Pancreas (tissue), 10 donors: Measurements from ENCODE around the gene FKBP11. TPM values are rescaled to one million over a fixed set of nuclear protein-coding genes. Genes with fewer than 3 reads are reported as not detected.

ENCODE experiments used
- ATAC-seq, 4 donors: fragments of 200-7000 bp; cut with Tn5 transposase; one replicate each; pipeline versions ENCODE4 v1.8.0 to v1.9.1; 2020; ENCODE audit warnings: mild to moderate bottlenecking in 4 of 4, moderate library complexity in 4 of 4
- DNase-seq, 6 donors: peaks; one replicate each; pipeline ENCODE4 v3.0.0-alpha.2; 2020
- FAIRE-seq: peaks from 2 replicates; lab custom pipeline; 2012; peaks lifted over from hg19 to GRCh38; lab: Jason Lieb, UNC
- H3K27ac ChIP-seq, 4 donors: fragments of 200-600 bp; sonication (generic); 1 replicate in 3 of 4; 2 replicates in 1 of 4; pipeline versions ENCODE4 v1.5.0 to v1.8.0; 2020
- H3K27me3 ChIP-seq, 4 donors: fragments of 200-600 bp; one replicate each; pipeline ENCODE4 v1.8.0; 2021
- H3K36me3 ChIP-seq, 3 donors: fragments of 200-600 bp; sonication (generic) in 1 of 3; one replicate each; pipeline versions ENCODE4 v1.5.0 to v1.8.0; 2020 to 2021
- H3K4me1 ChIP-seq, 3 donors: fragments of 200-600 bp; one replicate each; pipeline ENCODE4 v1.8.0; 2021
- H3K4me3 ChIP-seq, 4 donors: fragments of 200-600 bp; sonication (generic) in 2 of 4; one replicate each; pipeline versions ENCODE4 v1.5.0 to v1.8.0; 2020 to 2021
- H3K9me3 ChIP-seq, 4 donors: fragments of 200-600 bp; one replicate each; pipeline ENCODE4 v1.8.0; 2021
- CTCF ChIP-seq, 4 donors: fragments of 200-600 bp; sonication (generic) in 3 of 4; IDR thresholded peaks; one replicate each; pipeline versions ENCODE4 v1.5.0 to v1.8.0; 2021; ENCODE audit warnings: antibody characterized with exemption in 4 of 4
- WGBS, 2 donors: extraction: QIAGEN DNeasy Blood & Tissue Kit; methylation state at CpG; one replicate each; pipeline ENCODE4 v1.1.7; 2013; 5-methylcytosine and 5-hydroxymethylcytosine counted together
- intact Hi-C, 3 donors: fragments of 100-400 bp; cut with DNase I; formaldehyde crosslinking; loops; one replicate each; pipeline versions ENCODE4 v1.11.1 to v1.14.2; 2022
- polyA plus RNA-seq, 2 donors: library from polyadenylated mRNA; stranded (reverse); fragments of 200-250 nt; gene quantifications; one replicate each; pipeline ENCODE4 v1.2.3, GENCODE V29; 2013
- total RNA-seq, 6 donors: library from RNA; stranded (reverse); fragmentation: NEBNext Ultra II Directional in 4 of 6; extraction: Animal tissue kit (Norgen Biotek cat#: 25700) in 4 of 6; gene quantifications; one replicate each; pipeline versions ENCODE4 v1.2.1 to v1.2.4, GENCODE V29; 2021 to 2023
- donor health status: healthy with polysubstance abuse.
- donor health status: DM: no; HTN: no; CAD: no; lungs with moderate emphysema.
- donor health status: DM: no; HTN: no; CAD: no.
- donor health status: control.
- donor health status: control.
- donor health status: Bipolar disorder and iron deficiency.
- donor health status: DM: yes; HTN: yes; CAD: no.
- donor health status: DM: no; HTN: no; CAD: no.
- donor health status: DM: no; HTN: no; CAD: no.
- donor health status: DM: yes; HTN: yes; CAD: no.

The FKBP11 gene
- total and polyA plus RNA-seq, 8 donors: 70.9 to 155 (median 127) TPM

- no peak for TF ChIP-seq CTCF (IDR thresholded peaks at IDR 0.05)
- no peak overlapping the region for H3K4me3 ChIP-seq
- DNase-seq (no peak), FAIRE-seq (no peak), ATAC-seq (no peak)
- WGBS, 2 donors: 75 to 79% methylated on average over 4 of the region's 4 CpGs
- H3K27me3 ChIP-seq: no peaks in the 10 kb centered on the region
- no peaks in the 10 kb centered on the region for H3K9me3 ChIP-seq
- no peak overlapping the region for H3K27ac ChIP-seq
- intact Hi-C loops: no loop called here
- H3K36me3 ChIP-seq: no peaks in the 10 kb centered on the region
- no peaks in the 10 kb centered on the region for H3K4me1 ChIP-seq
Measured at GRCh38 chr12:48873096-48873495, 52.2 kb downstream of the FKBP11 start.

Other genes starting within 250 kb of the FKBP11 start
- 10 to 100 TPM in 5 of 6 donors, 1 to 10 TPM in 1; 6.2 to 16.5 (median 12.1) TPM for gene KANSL2, start 243.3 kb downstream of the FKBP11 start, total RNA-seq
- gene KANSL2, start 243.3 kb downstream of the FKBP11 start, polyA plus RNA-seq: 10 to 100 TPM; 12.5 to 24.4 TPM
- 10 to 100 TPM in 5 of 6 donors, 1 to 10 TPM in 1; 7.7 to 21.2 (median 17.2) TPM for gene CCNT1, start 208.8 kb downstream of the FKBP11 start, total RNA-seq
- gene CCNT1, start 208.8 kb downstream of the FKBP11 start, polyA plus RNA-seq: 1 to 10 TPM; 3.7 to 6.4 TPM
- gene ADCY6, start 136.4 kb downstream of the FKBP11 start, total RNA-seq: 10 to 100 TPM; 12.9 to 29.0 (median 20.2) TPM
- gene ADCY6, start 136.4 kb downstream of the FKBP11 start, polyA plus RNA-seq: 10 to 100 TPM; 31.7 to 53.4 TPM
- gene CACNB3, start 107.0 kb downstream of the FKBP11 start, total RNA-seq: 10 to 100 TPM in 1 of 6 donors, 1 to 10 TPM in 5; 1.3 to 16.3 (median 4.3) TPM
- gene CACNB3, start 107.0 kb downstream of the FKBP11 start, polyA plus RNA-seq: 1 to 10 TPM; 6.5 to 8.9 TPM
- gene DDX23, start 73.3 kb downstream of the FKBP11 start, total RNA-seq: 10 to 100 TPM; 25.9 to 49.3 (median 32.1) TPM
- 10 to 100 TPM; 32.4 to 55.6 TPM for gene DDX23, start 73.3 kb downstream of the FKBP11 start, polyA plus RNA-seq
- gene RND1, start 59.6 kb downstream of the FKBP11 start, total RNA-seq: 1 to 10 TPM in 4 of 6 donors, under 1 TPM in 2; 0.74 to 6.3 (median 1.3) TPM
- gene RND1, start 59.6 kb downstream of the FKBP11 start, polyA plus RNA-seq: 1 to 10 TPM; 2.7 to 4.2 TPM
- gene ARF3, start 32.0 kb upstream of the FKBP11 start, total RNA-seq: 10 to 100 TPM; 45.1 to 96.0 (median 61.7) TPM
- 10 to 100 TPM; 29.5 to 42.1 TPM for gene ARF3, start 32.0 kb upstream of the FKBP11 start, polyA plus RNA-seq
- under 1 TPM in 5 of 6 donors, not detected in 1; 0.08 to 0.31 (median 0.12) TPM for gene WNT10B, start 46.2 kb upstream of the FKBP11 start, total RNA-seq
- under 1 TPM; 0.34 to 0.59 TPM for gene WNT10B, start 46.2 kb upstream of the FKBP11 start, polyA plus RNA-seq
- gene WNT1, start 52.8 kb upstream of the FKBP11 start, total RNA-seq: not detected
- gene WNT1, start 52.8 kb upstream of the FKBP11 start, polyA plus RNA-seq: not detected
- gene DDN, start 73.9 kb upstream of the FKBP11 start, total RNA-seq: under 1 TPM in 3 of 6 donors, not detected in 3; 0.03 to 0.09 (median 0.06) TPM
- gene DDN, start 73.9 kb upstream of the FKBP11 start, polyA plus RNA-seq: under 1 TPM; 0.04 to 0.12 TPM
- gene PRKAG1, start 93.3 kb upstream of the FKBP11 start, total RNA-seq: 10 to 100 TPM; 18.2 to 29.8 (median 24.1) TPM
- gene PRKAG1, start 93.3 kb upstream of the FKBP11 start, polyA plus RNA-seq: 10 to 100 TPM; 27.7 to 33.4 TPM
- gene KMT2D, start 135.3 kb upstream of the FKBP11 start, total RNA-seq: 10 to 100 TPM; 35.8 to 53.0 (median 39.5) TPM
- 10 to 100 TPM; 20.0 to 79.3 TPM for gene KMT2D, start 135.3 kb upstream of the FKBP11 start, polyA plus RNA-seq
- under 1 TPM in 3 of 6 donors, not detected in 3; 0.14 to 0.25 (median 0.18) TPM for gene RHEBL1, start 144.5 kb upstream of the FKBP11 start, total RNA-seq
- under 1 TPM; 0.38 to 0.63 TPM for gene RHEBL1, start 144.5 kb upstream of the FKBP11 start, polyA plus RNA-seq
- under 1 TPM in 5 of 6 donors, not detected in 1; 0.03 to 0.53 (median 0.24) TPM for gene DHH, start 169.3 kb upstream of the FKBP11 start, total RNA-seq
- gene DHH, start 169.3 kb upstream of the FKBP11 start, polyA plus RNA-seq: under 1 TPM; 0.11 to 0.14 TPM
- gene LMBR1L, start 185.4 kb upstream of the FKBP11 start, total RNA-seq: 10 to 100 TPM; 12.9 to 37.6 (median 20.4) TPM
- gene LMBR1L, start 185.4 kb upstream of the FKBP11 start, polyA plus RNA-seq: 10 to 100 TPM; 46.6 to 76.5 TPM
- gene TUBA1B, start 205.9 kb upstream of the FKBP11 start, total RNA-seq: 100 to 1,000 TPM in 3 of 6 donors, 10 to 100 TPM in 3; 43.1 to 185 (median 108) TPM
- 100 to 1,000 TPM in 1 of 2 donors, 10 to 100 TPM in 1; 92.0 to 214 TPM for gene TUBA1B, start 205.9 kb upstream of the FKBP11 start, polyA plus RNA-seq